A673 (cell line): ENCODE measurements around the gene CACNG3. TPM values are rescaled to one million over a fixed set of nuclear protein-coding genes. Genes with fewer than 3 reads are reported as not detected.
A peak's percentile ranks its signal among the peaks of the same experiment; 100 is the strongest.
"Not testable (repeated sequence)": the region's sequence is repeated elsewhere in the genome, so short reads cannot be mapped to it uniquely, and the experiment has no call there.

ENCODE experiments used
- BruUV-seq: library from RNA; stranded (reverse); fragments of 400-500 nt; replicated peaks from 2 replicates; lab custom pipeline; 2021; lab: Mats Ljungman, UMichigan
- CTCF ChIA-PET: fragments of 300-600 bp; sonication (Branson Sonifier 250); formaldehyde crosslinking; loops from one replicate; lab custom pipeline; 2022; ENCODE audit warnings: antibody characterized with exemption; lab: Charles Lee
- POLR2A ChIA-PET: fragments of 300-600 bp; sonication (Branson Sonifier 250); formaldehyde crosslinking; loops from one replicate; lab custom pipeline; 2022; ENCODE audit warnings: antibody characterized with exemption; ENCODE audit not compliant: low non-redundant PET; lab: Charles Lee
- DNase-seq: peaks from one replicate; pipeline ENCODE4 v3.0.0-alpha.2; 2015; ENCODE audit warnings: low spot score
- H3K27ac ChIP-seq: fragments of 200-600 bp; sonication (generic); 2 replicates; pipeline ENCODE4 v1.5.1; 2016; ENCODE audit warnings: mixed run types, low read depth, mild to moderate bottlenecking, mixed read lengths, antibody characterized with exemption, low read length; ENCODE audit not compliant: poor library complexity, severe bottlenecking
- H3K27me3 ChIP-seq: fragments of 200-600 bp; sonication (generic); replicated peaks from 2 replicates; pipeline ENCODE4 v1.6.1; 2017; ENCODE audit warnings: mixed run types, low read depth, mild to moderate bottlenecking, mixed read lengths, antibody characterized with exemption, low read length; ENCODE audit not compliant: insufficient read depth, poor library complexity
- H3K36me3 ChIP-seq: fragments of 200-600 bp; sonication (generic); 2 replicates; pipeline ENCODE4 v1.6.1; 2016; ENCODE audit warnings: mixed run types, mild to moderate bottlenecking, mixed read lengths, antibody characterized with exemption, low read length; ENCODE audit not compliant: insufficient read depth, poor library complexity, severe bottlenecking
- H3K4me1 ChIP-seq: fragments of 200-600 bp; sonication (generic); 2 replicates; pipeline ENCODE4 v1.6.1; 2017; ENCODE audit warnings: mixed run types, mild to moderate bottlenecking, mixed read lengths, antibody characterized with exemption, low read length; ENCODE audit not compliant: insufficient read depth, poor library complexity, severe bottlenecking
- H3K4me3 ChIP-seq: fragments of 200-600 bp; sonication (generic); 2 replicates; pipeline ENCODE4 v1.5.1; 2016; ENCODE audit warnings: low read depth, mixed run types, mild to moderate bottlenecking, mixed read lengths, low read length; ENCODE audit not compliant: poor library complexity, severe bottlenecking
- H3K9me3 ChIP-seq: fragments of 200-600 bp; sonication (generic); 2 replicates; pipeline ENCODE4 v1.6.1; 2016; ENCODE audit warnings: mixed run types, low read depth, mild to moderate bottlenecking, mixed read lengths, antibody characterized with exemption, low read length; ENCODE audit not compliant: poor library complexity, severe bottlenecking
- CTCF ChIP-seq: fragments of 300-800, 200-600 bp; sonication (generic); conservative IDR thresholded peaks from 2 replicates; pipeline ENCODE4 v1.5.1; 2017; ENCODE audit warnings: low read depth, mild to moderate bottlenecking, antibody characterized with exemption, low read length, moderate library complexity, mixed read lengths
- EZH2 ChIP-seq: fragments of 200-600 bp; sonication (generic); IDR thresholded peaks from 2 replicates; pipeline ENCODE4 v1.6.1; 2017; ENCODE audit warnings: borderline replicate concordance, low read depth, mild to moderate bottlenecking, mixed read lengths, antibody characterized with exemption, low read length; ENCODE audit not compliant: poor library complexity, severe bottlenecking
- intact Hi-C: fragments of 100-400 bp; cut with micrococcal nuclease; formaldehyde crosslinking; loops from one replicate; pipeline ENCODE4 v1.10.0; 2022; ENCODE audit not compliant: unreplicated experiment
- total RNA-seq: library from RNA; stranded (reverse); gene quantifications from 2 replicates; pipeline ENCODE4 v1.2.3, GENCODE V29; 2021

CACNG3 gene
- total RNA-seq, 1 experiment from 2014 or later: 3.6 TPM

- CTCF ChIA-PET: no interaction called here
- DNase-seq: no peak
- intact Hi-C loops: no loop called here
- H3K4me3 ChIP-seq: no peak overlapping the region
- no peaks in the 10 kb centered on the region for H3K4me1 ChIP-seq
- POLR2A ChIA-PET: no interaction called here
- peaks cover under 1% of the 10 kb centered on the region for H3K9me3 ChIP-seq
- TF ChIP-seq EZH2 (no peak), CTCF (no peak)
- H3K27ac ChIP-seq: no peak overlapping the region
- no peaks in the 10 kb centered on the region for H3K36me3 ChIP-seq
- H3K27me3 ChIP-seq: no peaks in the 10 kb centered on the region
- no TSS peak for BruUV-seq
Observed at GRCh38 chr16:24232936-24233335, 23.2 kb upstream of the CACNG3 start.

- peaks cover 7% of the 10 kb centered on the region for H3K9me3 ChIP-seq
- TF ChIP-seq CTCF (no peak), EZH2 (no peak)
- H3K27me3 ChIP-seq: no peaks in the 10 kb centered on the region
- ChIA-PET CTCF (interaction anchor here (1.4 kb wide), 1 partner anchor 18 kb away, joined by 5 read pairs; no protein-coding TSS in a partner anchor), POLR2A (no interaction called here)
- H3K27ac ChIP-seq: no peak overlapping the region
- intact Hi-C loops: no loop called here
- peak; percentile 38 for DNase-seq
- no peaks in the 10 kb centered on the region for H3K36me3 ChIP-seq
- no peak overlapping the region for H3K4me3 ChIP-seq
- H3K4me1 ChIP-seq: no peaks in the 10 kb centered on the region
- BruUV-seq: no TSS peak
Observed at GRCh38 chr16:24234737-24235136, 21.4 kb upstream of the CACNG3 start.

DNA sequence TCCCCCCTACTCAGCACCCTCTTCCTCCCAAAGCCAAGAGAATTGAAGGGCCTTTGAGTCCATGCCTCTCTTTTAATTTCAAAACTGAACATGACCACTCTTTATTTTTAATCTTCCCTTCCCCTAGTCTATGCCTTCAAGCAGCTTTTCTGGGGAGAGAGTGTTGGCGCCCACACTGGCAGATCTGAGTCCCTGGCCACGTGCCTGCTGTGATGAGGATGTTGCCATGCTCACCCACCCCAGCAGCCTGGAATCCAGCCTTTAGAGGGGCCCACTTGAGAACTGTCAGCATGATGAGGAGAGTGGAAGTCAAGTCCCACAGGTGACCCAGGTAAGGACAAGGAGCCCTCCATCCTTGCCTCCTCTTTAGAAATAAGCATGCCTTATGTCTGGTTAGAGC, 20.3 kb upstream of the CACNG3 start:
- intact Hi-C loops: no loop called here
- POLR2A ChIA-PET: no interaction called here
- H3K36me3 ChIP-seq: no peaks in the 10 kb centered on the region
- H3K27me3 ChIP-seq: no peaks in the 10 kb centered on the region
- peaks cover 7% of the 10 kb centered on the region for H3K9me3 ChIP-seq
- no peak overlapping the region for H3K4me3 ChIP-seq
- no TSS peak for BruUV-seq
- CTCF ChIA-PET: no interaction called here
- no peaks in the 10 kb centered on the region for H3K4me1 ChIP-seq
- H3K27ac ChIP-seq: no peak overlapping the region
- no peak for DNase-seq
- TF ChIP-seq EZH2: no peak
- no peak for TF ChIP-seq CTCF

- H3K27ac ChIP-seq, CTCF ChIA-PET, H3K27me3 ChIP-seq, H3K9me3 ChIP-seq, intact Hi-C loops, POLR2A ChIA-PET, H3K4me1 ChIP-seq, DNase-seq, H3K4me3 ChIP-seq, BruUV-seq, H3K36me3 ChIP-seq: not testable (repeated sequence)
Observed at GRCh38 chr16:24238846-24239245, 17.3 kb upstream of the CACNG3 start.
